KMS-11 (cell line): ENCODE results near the gene STIM2.

Experiments used
- H2AFZ ChIP-seq: fragments of 200-600 bp; sonication (generic); 2 replicates; pipeline ENCODE4 v1.6.1; 2016; ENCODE audit warnings: antibody characterized with exemption, mixed run types, low read depth
- H3K27ac ChIP-seq: fragments of 200-600 bp; sonication (generic); 2 replicates; pipeline ENCODE4 v1.6.1; 2016; ENCODE audit warnings: mild to moderate bottlenecking, mixed run types
- H3K27me3 ChIP-seq: fragments of 200-600 bp; sonication (generic); 2 replicates; pipeline ENCODE4 v1.6.1; 2017; ENCODE audit warnings: mild to moderate bottlenecking, low read depth, mixed run types, moderate library complexity; ENCODE audit not compliant: insufficient read depth
- H3K36me3 ChIP-seq: fragments of 200-600 bp; sonication (generic); 2 replicates; pipeline ENCODE4 v1.6.1; 2017; ENCODE audit warnings: mild to moderate bottlenecking, mixed run types; ENCODE audit not compliant: insufficient read depth
- H3K4me1 ChIP-seq: fragments of 200-600 bp; sonication (generic); 2 replicates; pipeline ENCODE4 v1.6.1; 2016; ENCODE audit warnings: mild to moderate bottlenecking, low read depth, mixed run types; ENCODE audit not compliant: poor library complexity, severe bottlenecking
- H3K4me2 ChIP-seq: fragments of 200-600 bp; sonication (generic); 2 replicates; pipeline ENCODE4 v1.7.0; 2016; ENCODE audit warnings: mild to moderate bottlenecking, mixed run types
- H3K4me3 ChIP-seq: fragments of 200-600 bp; sonication (generic); IDR thresholded peaks from 2 replicates; pipeline ENCODE4 v1.6.1; 2017; ENCODE audit warnings: low read depth, low read length, mixed read lengths; ENCODE audit not compliant: insufficient read depth
- H3K79me2 ChIP-seq: fragments of 200-600 bp; sonication (generic); 2 replicates; pipeline ENCODE4 v1.6.1; 2016; ENCODE audit warnings: low read depth, mixed run types; ENCODE audit not compliant: insufficient read depth
- H3K9ac ChIP-seq: fragments of 200-600 bp; sonication (generic); 2 replicates; pipeline ENCODE4 v1.6.1; 2016; ENCODE audit warnings: mild to moderate bottlenecking, mixed run types
- H4K20me1 ChIP-seq: fragments of 200-600 bp; sonication (generic); 2 replicates; pipeline ENCODE4 v1.6.1; 2016; ENCODE audit warnings: mild to moderate bottlenecking, mixed run types; ENCODE audit not compliant: insufficient read depth
- TF ChIP-seq, protein P1 (sequence below): fragments of 200-600 bp; sonication (generic); conservative IDR thresholded peaks from 2 replicates; pipeline ENCODE4 v1.6.1; 2017; ENCODE audit warnings: low read depth, mild to moderate bottlenecking, antibody characterized with exemption, low read length, moderate library complexity, mixed read lengths

The STIM2 gene

DNA sequence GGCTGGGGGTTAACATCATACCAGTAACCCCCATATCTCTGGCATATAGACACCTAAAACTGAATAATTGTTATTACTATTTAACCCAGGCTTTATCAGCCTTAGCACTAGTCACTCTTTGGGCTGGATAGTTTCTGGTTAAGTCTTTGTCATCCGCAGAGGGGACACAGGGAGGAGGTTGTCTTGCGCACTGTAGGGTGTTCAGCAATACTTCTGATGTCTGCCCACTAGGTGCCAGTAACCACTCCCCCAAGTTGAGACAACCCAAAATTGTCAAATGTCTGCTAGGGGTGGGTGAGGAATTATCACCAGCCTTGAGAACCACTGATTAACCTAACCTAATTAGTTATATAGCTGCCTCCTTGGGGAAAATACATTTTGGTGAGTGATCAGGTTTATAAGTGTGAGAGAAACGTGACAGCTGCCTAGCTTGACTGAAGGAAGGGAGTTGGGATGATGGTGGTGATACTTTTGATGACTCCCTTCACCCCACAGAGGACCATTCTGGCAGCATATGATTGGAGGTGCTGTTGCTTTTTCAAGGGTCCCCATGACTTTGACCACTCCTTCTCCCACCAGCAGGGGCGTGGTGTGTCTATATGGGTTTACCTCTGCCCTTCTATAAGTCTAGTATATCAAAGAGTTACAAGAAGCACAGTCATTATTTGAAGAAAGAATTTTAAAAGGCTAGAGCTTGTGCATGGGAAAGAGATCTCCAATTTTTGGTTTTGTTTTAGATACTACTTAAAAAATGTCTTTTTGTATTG is 140.9 kb downstream of the STIM2 start:
- H3K4me2 ChIP-seq: no peak overlapping the region
- no peak overlapping the region for H2AFZ ChIP-seq
- H3K4me3 ChIP-seq: no peak overlapping the region
- no peaks in the 10 kb centered on the region for H3K36me3 ChIP-seq
- no peak overlapping the region for H3K27ac ChIP-seq
- H3K4me1 ChIP-seq: no peaks in the 10 kb centered on the region
- H3K27me3 ChIP-seq: no peaks in the 10 kb centered on the region
- H4K20me1 ChIP-seq: no peaks in the 10 kb centered on the region
- no peaks in the 10 kb centered on the region for H3K79me2 ChIP-seq
- H3K9ac ChIP-seq: no peak overlapping the region
- TF ChIP-seq, protein P1, sequence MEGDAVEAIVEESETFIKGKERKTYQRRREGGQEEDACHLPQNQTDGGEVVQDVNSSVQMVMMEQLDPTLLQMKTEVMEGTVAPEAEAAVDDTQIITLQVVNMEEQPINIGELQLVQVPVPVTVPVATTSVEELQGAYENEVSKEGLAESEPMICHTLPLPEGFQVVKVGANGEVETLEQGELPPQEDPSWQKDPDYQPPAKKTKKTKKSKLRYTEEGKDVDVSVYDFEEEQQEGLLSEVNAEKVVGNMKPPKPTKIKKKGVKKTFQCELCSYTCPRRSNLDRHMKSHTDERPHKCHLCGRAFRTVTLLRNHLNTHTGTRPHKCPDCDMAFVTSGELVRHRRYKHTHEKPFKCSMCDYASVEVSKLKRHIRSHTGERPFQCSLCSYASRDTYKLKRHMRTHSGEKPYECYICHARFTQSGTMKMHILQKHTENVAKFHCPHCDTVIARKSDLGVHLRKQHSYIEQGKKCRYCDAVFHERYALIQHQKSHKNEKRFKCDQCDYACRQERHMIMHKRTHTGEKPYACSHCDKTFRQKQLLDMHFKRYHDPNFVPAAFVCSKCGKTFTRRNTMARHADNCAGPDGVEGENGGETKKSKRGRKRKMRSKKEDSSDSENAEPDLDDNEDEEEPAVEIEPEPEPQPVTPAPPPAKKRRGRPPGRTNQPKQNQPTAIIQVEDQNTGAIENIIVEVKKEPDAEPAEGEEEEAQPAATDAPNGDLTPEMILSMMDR: no peak

DNA sequence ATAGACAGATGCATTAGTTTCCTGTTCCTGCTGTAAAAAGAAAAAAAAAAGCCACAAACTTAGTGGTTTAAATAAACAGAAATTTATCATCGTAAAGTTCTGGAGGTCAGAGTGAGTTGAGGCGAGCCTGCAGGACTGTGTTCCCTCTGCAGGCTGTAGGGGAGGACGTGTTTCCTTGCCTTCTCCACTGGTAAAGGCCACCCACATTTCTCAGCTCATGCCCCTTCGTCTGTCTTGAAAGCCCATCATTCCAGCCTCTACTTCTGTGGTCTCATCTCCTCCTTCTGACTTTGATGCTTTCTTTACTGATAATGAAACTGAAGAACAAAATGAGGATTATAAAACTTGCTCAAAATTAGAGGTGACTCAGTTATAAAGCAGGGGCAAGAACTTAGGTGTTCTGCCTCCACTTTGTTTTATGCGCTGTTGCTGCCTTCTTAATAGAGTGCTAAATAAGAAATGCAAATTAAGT is 143.0 kb downstream of the STIM2 start:
- Histone ChIP-seq H3K79me2 (no peaks in the 10 kb centered on the region), H4K20me1 (no peaks in the 10 kb centered on the region), H3K4me3 (no peak overlapping the region), H3K4me1 (no peaks in the 10 kb centered on the region), H3K9ac (no peak overlapping the region), H3K36me3 (no peaks in the 10 kb centered on the region), H3K27ac (no peak overlapping the region), H3K4me2 (no peak overlapping the region), H3K27me3 (no peaks in the 10 kb centered on the region), H2AFZ (no peak overlapping the region)
- TF ChIP-seq, protein P1: no peak

DNA sequence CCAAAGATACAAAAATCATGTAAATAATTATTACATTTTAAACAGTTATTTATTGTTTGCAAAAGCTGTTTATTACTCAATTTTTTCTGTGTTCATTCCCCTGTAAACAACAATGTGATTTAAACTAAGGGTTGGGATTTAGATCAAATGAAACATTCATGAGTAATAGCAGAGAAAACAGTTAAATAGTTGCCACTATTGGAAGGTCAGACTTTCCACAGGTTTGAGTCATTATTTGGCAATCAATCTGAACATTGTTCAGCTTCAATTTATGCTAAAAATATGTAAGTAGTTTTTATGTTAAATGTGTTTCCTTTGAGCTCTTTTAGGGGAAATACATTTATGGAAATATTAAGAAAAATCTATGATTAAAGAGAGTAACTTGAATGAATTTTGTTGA is 144.9 kb downstream of the STIM2 start:
- H3K4me1 ChIP-seq: no peaks in the 10 kb centered on the region
- no peaks in the 10 kb centered on the region for H3K36me3 ChIP-seq
- no peak overlapping the region for H3K9ac ChIP-seq
- H3K4me2 ChIP-seq: no peak overlapping the region
- no peaks in the 10 kb centered on the region for H4K20me1 ChIP-seq
- TF ChIP-seq, protein P1: no peak
- H3K79me2 ChIP-seq: no peaks in the 10 kb centered on the region
- H3K27ac ChIP-seq: no peak overlapping the region
- H3K27me3 ChIP-seq: no peaks in the 10 kb centered on the region
- no peak overlapping the region for H2AFZ ChIP-seq
- no peak overlapping the region for H3K4me3 ChIP-seq

DNA sequence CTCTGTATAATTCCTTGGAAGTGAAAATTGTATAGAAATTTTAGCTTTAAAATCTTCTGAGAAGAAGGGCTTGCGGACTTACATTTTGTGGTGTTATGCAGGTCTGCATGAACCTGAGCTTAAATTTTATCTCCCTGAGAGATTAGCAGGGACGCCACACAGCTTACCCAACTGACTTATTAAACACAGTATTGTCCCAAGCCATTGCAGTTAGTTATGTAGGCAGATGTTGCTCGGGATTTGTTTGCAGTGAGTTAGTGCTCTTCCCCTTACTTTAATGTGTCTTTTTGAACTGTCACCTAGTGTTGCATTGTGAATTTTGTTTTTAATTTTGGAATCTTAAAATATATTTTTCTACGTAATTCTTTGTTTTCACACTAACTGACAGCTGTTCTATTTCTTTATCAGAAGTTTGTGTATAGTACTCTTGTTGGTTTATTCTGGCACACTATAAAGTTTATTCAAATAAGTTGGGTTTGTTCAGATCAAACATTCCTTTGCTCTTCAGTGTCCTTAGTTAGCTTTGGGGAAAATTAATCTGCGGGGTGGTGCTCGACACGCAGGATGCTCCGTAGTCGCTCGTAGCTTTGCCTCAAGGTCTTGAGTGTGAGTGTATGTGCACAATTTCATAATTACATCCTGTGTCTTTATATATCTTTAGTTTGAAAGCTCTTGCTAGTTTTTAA is 145.4 kb downstream of the STIM2 start:
- Histone ChIP-seq H3K4me1 (no peaks in the 10 kb centered on the region), H3K79me2 (no peaks in the 10 kb centered on the region)
- TF ChIP-seq, protein P1: no peak

More for the DNA sequence above, 145.4 kb downstream of the STIM2 start:
- no peaks in the 10 kb centered on the region for H4K20me1 ChIP-seq
- no peak overlapping the region for H3K9ac ChIP-seq
- no peak overlapping the region for H3K4me2 ChIP-seq
- H2AFZ ChIP-seq: no peak overlapping the region
- no peaks in the 10 kb centered on the region for H3K27me3 ChIP-seq
- H3K36me3 ChIP-seq: no peaks in the 10 kb centered on the region
- H3K27ac ChIP-seq: no peak overlapping the region
- H3K4me3 ChIP-seq: no peak overlapping the region
